Left hindlimb (tissue), 1 donor: ENCODE measurements around the gene DAB1.
A peak's percentile ranks its signal among the peaks of the same experiment; 100 is the strongest.
"Not testable (repeated sequence)": the region's sequence is repeated elsewhere in the genome, so short reads cannot be mapped to it uniquely, and the experiment has no call there.

Experiments
- DNase-seq: peaks from one replicate; pipeline ENCODE4 v3.0.0-alpha.2; 2018

The DAB1 gene

DNA sequence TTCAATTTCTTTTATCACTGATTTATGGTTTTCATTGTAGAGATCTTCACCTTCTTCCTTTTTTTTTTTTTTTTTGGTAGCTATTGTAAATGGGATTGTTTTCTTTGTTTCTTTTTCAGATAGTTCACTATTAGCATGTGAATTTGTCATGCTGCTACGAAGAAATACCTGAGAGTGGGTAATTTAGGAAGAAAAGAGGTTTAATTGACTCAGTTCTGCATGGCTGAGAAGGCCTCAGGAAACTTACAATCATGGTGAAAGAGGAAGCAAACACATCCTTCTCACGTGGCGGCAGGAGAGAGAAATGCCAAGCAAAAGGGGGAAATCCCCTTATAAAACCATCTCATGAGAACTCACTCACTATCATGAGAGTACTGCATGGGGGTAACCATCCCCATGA lies 66.4 kb downstream of the DAB1 start:
- no peak for DNase-seq

DNA sequence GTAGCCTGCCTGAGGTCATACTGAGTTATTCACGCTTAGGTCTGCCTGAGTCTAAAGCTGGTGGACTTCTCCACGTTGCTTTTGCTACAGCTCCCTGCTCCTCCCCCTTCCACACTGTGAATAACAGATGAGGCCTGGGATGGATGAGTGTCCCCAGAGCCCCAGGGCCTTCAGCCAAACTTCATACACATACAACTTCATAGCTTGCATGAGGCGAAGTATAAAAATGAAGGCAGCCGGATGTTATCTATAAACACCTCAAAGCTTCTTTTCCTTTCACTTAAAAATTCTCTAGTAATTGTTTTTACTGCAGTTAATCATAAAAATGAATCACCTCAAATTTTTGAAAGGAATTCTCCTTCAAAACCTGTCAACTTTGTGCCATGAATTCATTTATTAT lies 70.2 kb downstream of the DAB1 start:
- no peak for DNase-seq

DNA sequence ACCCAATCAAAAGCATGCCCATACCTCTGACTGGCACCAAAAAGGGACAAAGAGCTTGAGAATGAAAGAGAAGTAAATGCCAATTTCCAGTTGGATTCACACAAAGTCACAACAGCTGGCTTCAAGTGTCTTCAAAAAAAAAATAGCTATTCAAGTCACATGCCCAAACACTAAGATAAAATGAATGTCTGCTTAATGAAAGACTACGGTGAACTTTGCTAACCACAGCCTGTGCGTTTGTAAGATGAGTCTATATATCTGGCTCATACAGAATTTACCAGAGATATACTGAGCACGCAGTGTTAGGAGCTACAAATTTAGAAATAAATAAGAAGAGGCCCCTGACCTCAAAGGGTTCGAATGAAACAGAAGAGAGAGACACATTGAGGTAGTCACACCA lies 73.2 kb downstream of the DAB1 start:
- DNase-seq: no peak

DNA sequence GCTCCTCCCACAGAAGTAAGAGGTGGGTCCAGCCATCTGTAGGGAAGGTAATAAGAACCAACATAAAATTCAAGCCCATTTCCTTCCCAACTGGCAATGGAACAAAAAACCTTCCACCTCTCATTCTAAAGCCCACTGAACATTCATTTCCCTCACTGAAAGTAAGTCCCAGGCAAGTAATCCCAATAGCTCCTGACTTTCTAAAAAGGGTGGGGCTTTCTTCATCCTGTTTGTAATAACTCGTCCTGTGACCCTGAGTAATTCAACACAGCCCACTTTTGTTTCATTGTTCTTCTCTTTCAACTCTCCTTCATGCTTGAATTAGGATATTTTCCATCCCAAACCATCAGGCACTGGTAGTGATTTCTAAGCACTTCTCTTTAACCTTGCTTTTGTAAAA lies 74.9 kb downstream of the DAB1 start:
- DNase-seq: no peak

DNA sequence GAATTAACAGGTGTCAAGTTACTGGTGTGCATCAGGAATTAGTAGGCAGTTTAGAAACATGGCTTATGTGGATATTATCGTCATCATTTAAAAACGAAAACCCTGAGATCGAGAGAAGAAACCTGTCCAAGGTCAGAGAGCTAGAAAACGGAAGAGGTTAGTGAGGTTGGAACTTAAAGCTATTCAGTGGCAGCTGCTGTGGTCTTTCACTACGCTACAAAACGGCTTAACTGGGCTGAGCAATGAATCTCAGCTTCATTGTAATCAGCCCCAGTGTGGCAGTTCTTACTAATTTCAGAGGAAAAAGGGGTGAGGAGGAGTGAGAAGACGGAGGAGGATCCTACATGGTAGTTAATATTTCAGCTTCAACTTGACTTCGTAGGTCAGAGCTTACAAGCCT lies 77.9 kb downstream of the DAB1 start:
- DNase-seq: no peak

DNA sequence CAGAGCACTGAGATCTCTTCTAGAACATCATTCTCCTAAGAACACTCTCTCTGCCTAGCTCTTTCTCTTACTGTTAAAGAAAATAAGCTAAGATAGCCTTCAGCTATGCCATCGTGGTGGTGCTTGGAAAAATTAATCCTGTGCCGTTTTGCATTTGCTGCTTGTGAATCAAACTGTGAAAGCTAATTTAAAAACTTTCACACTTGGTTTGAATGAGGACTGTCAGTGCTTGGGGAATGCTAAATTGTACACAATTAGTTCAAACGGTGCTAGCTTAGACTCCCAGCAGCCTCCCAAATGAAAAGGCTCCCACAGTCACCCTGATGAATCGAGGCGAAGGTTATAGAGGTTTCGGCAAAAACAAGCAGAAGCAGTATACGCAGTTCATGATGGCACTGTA lies 79.6 kb downstream of the DAB1 start:
- no peak for DNase-seq

DNA sequence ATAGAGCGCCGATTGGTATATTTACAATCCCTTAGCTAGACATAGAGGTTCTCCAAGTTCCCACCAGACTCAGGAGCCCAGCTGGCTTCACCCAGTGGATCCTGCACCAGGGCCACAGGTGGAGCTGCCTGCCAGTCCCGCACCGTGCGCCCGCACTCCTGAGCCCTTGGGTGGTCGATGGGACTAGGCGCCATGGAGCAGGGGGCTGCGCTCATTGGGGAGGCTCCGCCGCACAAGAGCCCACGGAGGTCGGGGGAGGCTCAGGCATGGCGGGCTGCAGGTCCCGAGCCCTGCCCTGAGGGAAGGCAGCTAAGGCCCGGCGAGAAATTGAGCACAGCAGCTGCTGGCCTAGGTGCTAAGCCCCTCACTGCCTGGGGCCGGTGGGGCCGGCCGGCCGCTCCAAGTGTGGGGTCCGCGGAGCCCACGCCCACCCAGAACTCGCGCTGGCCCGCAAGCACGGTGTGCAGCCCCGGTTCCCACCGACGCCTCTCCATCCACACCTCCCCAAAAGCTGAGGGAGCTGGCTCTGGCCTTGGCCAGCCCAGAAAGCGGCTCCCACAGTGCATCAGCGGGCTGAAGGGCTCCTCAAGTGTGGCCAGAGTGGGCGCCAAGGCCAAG lies 80.5 kb downstream of the DAB1 start:
- DNase-seq: not testable (repeated sequence)

DNA sequence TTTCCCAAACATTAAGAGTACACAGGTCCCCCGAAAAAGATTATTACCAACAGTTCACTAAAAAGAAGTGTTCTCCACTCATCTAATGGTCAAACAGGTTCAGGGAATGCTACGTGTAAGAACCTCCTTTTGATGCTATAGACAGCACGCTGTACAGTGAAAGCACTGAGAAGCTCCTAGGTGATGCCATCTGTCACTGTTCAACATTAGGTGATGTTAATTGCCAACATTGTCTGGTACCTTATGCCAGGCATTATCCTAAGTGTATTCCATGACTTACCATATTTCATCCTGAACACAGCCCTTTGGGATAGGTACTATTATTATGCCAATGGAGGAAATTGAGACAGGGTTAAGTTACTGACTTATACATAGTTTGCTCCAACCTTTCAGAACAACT lies 82.1 kb downstream of the DAB1 start:
- no peak for DNase-seq

DNA sequence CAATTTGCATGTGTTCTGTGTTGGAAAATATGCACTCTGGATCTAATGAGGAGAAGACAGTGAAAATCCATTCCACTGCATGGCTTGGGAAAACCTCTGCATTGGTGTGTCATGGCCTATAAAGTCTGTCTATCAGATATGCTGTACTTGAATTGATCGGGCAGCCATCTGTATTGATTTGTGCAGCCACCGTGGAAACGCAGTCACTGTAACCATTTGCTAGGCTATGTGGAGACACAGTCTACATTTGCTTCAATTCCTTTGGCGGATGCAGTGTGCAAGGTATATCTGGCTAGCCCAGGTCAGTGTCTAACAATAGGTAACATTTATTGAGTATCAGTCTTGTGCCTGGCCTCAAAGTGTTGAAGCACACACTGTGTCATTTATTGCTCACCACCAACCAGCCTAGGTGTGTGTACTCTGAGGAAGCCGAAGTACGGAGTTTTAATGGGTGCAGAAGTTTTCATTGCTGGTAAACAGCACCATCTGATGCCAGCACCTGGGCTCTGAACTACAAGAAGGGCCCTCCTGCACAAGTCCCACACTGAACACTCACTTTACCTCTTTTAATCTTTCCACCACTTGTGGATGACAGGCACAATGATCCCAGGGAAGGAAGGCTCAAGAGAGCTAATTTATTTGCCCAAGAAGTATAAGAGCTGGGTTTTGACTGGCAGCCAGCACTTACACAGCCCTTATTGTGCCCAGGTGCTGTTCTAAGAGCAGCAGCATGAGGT lies 83.4 kb downstream of the DAB1 start:
- no peak for DNase-seq

DNA sequence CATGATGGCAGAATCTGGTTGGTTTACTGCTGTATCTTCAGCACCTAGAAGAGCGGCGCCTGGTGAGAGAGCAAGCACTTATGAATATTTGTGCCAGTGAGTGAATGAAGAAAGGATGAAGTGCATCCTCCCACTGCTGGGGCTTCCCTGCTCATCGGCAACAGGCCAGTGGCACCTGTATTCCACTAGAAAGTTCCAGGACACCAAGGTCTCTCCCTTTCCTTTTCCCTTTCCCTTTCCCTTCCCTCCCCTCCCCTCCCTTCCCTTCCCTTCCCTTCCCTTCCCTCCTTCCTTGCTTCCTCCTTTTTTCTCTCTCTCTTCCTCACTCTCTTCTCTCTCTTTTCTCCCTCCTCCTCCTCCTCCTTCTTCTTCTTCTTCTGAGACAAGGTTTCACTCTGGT lies 86.2 kb downstream of the DAB1 start:
- DNase-seq: no peak

DNA sequence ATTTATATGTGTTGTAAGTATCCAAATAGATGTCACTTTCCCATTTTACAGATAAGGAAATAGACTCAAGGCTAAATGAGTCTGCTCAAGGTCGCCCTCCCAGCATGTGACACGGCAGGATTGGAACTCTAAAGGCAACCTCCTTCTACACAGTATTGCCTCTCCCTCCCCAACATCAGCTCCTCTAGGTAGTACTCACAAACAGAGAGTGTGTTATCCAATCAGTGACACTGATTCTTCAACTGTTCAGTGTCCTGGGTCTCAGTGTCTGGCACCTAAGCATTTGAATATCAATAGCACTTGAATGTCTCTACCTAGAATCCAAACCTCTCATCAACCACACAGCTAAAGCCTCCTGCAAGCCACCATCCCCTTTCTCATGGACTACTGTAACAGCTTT lies 87.1 kb downstream of the DAB1 start:
- DNase-seq: no peak

DNA sequence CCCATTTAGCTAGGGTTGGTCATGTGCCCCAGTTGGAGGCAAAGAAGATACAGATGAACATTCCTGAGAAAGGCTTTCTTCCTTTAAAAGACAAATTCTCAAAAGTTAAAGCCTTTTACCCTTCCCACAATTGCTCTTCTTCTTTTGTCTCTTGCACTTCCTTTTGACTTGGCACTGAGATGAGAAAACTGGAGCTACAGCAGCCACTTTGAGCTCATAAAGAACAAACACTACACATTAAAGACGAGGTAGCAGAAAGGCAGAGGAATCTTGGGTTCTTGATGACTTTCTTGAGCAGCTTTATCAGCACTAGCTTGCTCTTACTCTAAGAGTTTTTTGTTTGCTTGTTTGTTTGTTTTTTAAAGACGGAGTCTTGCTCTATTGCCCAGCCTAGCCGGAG lies 92.2 kb downstream of the DAB1 start:
- no peak for DNase-seq

DNA sequence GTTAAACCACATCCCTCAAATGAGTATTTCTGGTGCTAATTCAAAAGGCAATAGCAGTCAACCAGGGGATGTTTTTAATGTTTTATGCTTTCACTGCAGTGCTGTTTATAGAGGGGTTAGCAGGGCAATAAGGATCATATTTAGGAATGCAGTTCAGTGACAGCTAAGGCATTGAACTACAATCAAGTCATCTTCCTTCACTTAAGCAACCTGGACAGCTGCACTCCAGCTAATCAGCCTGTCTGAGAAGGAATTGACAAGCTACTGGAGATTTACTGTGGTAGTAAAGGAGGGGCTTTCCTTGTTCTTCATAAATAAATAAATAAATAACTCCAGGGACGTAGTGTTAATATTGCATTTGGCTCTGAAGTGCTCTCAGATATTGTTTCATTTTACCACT lies 93.9 kb downstream of the DAB1 start:
- DNase-seq: no peak

DNA sequence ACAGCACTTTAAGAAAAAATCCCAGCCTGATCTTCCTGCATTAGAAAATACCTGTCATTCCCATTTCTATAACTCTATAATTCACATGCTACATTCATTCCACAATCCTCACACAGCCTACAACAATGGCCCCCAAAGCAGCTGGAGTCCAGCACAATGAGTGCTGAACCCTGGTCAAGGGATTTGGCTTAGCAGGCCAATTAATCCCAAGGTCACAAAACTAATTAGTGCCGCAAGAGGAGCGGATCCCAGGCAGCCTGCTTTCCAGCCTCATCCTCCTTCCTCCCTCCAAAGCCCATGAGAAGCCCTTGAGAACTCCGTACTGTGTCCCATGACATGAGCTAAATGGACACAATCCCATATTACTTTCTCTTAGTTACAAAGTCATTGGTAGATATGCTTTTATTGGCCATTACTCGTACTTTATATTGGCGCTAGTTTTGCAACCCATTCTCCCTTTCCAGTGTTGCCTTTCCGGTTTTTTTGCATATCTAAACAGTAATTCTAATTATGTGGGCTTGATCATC lies 94.8 kb downstream of the DAB1 start:
- DNase-seq: no peak

DNA sequence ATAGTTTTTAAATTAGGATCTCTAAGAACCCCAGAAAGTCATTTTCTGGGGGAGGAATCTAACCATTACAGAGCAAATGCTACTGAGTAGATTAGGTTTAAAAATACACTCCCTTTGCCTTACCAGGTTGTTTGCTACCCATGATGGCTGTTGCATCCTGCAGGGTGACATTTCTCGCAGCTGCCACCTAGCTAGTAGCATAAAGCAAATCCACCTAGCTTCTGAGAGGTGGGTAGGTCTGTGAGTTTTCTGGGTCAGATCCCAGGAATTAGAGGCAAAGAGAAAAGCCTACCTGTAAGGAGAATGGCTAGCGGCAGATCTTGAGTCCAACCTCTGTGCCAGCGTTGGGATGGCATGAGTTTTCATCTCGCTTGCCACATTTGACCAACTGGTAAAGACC lies 95.9 kb downstream of the DAB1 start:
- no peak for DNase-seq

DNA sequence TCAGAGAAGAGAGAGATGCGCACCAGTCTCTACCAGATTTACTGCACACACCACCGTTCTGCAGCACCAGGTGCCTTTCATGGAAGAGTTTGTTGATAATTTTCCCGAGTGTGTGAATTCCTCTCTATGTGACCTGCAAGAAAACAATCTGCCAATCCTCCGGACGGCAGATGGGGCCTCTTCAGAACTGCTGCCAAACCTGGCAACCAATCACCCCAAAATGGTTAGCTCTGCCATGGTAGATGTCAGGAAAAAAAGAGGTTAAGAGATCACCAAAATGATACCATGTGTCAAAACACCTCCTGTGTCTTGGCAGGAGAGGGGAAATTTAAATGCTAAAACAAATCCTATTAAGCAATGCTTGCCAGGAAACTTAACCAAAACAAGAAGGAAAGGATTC lies 96.5 kb downstream of the DAB1 start:
- DNase-seq: no peak

DNA sequence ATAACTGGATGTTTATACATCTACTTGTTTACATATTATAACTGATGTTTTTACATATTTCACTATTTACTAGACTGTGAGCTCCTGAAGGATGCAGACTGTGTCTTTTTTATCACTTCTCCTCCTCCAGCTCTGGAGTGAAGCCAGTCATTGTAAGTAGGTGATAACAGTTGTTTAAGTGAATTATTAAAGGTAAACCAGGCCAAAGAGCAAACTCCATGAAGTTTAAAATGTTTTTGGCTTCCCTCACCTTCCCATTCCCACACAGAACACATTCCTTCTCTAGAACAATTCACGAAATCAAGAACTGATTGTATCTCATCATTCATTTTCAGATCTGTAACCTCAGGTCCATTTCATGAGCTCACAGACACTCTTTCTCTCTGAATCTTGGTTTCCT lies 98.3 kb downstream of the DAB1 start:
- no peak for DNase-seq

DNA sequence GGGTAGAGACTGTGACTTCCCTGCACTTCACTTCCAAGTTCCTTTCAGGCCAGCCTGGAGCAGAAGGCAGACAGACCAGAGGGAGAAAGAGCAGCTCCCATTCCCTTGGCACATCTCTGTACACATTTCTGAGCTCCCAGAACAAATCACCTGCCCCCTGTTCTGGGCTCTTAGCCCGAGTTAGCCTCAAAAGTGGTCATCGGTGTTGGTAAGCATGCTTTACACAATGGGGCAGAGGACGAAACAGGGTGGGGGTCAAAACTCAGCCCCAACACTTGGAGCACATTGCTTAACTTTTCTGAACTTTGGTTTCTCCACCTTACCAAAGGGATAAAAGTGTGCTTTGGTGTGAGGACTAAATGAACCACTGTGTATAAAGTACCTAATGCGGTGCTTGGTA lies 98.7 kb downstream of the DAB1 start:
- DNase-seq: no peak

DNA sequence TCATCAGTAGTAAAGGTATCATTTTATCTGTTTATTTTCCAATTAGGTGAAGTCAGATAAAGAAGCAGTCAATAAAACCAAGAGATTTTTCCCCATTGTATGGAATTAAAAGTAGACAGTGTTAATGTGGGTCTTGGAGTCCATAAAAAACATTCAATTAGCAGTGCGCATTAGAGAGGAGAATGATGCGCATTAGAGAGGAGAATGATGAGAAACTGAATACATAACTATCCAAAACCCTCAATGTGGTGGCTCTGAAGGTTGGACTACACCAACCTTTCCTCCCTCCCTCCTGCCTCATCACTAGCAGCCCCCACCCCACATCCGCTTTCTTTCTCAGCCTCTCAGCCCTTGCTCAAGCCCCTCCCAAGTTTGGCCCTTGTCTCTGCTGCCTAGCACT lies 99.5 kb downstream of the DAB1 start:
- no peak for DNase-seq

DNA sequence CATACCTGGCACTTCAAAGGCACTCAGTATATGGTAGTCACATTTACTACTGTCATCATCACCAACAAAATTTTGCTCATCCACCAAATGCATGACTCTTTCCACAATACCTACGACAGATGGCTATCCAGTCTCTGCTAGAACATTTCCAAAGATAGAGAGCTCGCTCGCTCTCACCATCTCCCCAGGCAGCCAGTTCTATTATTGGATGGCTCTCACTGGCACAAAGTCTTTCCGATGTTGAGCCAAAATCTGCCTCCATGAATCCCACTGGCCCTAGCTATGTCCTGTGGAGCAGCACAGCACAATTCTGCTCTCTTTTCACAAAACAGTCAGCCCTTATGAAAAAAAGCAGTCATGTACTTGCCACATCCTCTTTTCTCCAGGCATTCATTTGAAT lies 102.1 kb downstream of the DAB1 start:
- no peak for DNase-seq

DNA sequence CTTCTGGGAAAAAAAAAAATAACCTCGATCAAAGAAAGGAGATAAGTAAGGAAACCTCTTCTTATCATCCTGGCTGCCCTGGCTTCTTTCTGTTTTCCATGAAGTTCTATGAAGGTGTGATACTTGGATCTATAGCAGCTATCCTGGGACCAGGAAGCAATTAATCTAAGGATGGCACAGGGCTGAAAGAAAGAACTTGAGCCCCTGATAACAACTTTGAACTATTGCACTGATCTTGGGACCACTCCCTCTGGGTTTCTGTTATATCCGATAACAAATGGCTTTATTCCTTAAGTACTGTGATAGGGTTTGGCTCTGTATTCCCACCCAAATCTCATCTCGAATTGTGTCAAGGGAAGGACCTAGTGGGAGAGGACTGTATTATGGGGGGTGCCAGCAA lies 104.1 kb downstream of the DAB1 start:
- no peak for DNase-seq

DNA sequence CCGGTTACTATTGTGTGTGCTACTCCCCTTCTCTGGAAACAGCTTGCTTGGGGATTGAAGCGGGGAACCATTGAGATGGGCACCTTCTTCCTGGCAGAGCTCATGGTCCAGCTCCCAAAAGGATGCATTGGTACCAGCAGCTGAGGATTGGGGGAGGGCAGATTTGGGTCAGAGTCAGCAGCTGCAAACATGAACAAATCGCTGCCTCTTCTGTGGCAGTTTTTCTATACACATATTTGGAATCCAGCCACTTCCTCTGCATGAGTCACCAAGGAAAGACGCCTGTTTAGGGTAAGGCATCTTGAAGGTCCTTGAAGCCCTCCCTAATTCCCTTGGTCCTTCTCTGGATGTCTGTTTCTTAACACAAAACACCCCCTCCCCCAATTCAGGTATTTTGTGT lies 104.7 kb downstream of the DAB1 start:
- DNase-seq: peak; percentile 27

DNA sequence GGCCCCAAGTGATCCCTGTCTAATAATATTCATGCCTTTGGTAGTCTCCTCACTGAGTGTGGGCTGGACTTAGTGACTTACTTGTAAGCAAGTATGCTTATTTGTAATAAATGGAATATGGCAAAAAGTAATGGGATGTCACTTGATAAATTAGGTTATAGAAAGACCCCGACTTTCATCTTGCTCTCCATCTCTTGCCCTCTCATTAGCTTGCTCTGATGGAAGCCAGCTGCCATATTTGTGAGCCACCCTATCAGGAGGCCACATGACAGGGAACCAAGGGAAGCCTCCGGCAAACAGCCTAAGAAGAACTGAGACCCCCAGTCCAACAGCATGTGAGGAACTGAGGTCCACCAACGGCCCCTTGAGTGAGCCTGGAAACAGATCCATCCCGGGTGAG lies 107.0 kb downstream of the DAB1 start:
- no peak for DNase-seq

DNA sequence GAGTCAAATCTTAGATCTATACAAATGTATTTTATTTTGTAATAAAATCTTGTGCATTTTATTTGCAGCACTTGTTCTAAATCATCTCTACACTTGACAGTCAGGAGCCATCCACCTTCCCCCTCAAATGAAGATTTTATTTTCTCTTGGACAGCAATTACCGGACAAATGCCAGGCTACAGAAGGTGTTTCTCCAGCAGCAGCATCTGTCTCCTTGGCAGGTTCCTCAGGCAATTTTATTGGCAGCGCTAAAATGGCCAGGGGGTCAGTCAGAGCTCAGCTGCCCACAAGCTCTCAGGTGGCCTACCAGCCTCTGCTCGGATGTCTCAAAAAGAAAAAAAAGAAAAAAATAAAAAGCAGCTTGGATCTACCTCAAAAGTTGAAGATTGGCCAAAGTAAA lies 107.6 kb downstream of the DAB1 start:
- no peak for DNase-seq

DNA sequence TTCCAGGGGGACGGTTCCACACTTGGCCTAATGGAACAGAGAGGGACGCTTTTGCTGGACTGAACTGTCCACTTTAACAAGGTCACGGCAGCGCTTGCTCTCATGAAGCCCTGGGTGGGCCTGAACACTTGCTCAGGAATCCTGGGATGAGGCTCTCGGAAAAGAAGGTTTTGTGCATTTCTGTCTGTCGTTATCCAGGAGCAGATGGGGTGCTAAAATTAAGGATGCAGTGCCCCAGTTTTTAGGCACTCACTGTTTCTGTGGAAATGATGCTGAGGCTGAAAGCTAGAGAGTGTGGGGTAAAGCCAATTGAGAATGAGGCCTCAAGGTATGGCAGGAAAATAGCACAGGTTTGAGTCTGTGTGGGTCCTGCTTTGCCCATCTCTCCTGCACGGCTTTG lies 111.0 kb downstream of the DAB1 start:
- no peak for DNase-seq
